AG09319 (cell line): Measurements from ENCODE around the gene PTPN6.

Source experiments
- DNase-seq: peaks from one replicate; pipeline ENCODE4 v3.0.0-alpha.2; 2010; ENCODE audit warnings: low read depth; ENCODE audit errors: extremely low read depth
- TF ChIP-seq, protein P1 (sequence below): IDR thresholded peaks from 2 replicates; pipeline ENCODE4 v1.5.1; 2011; ENCODE audit warnings: low read depth, mild to moderate bottlenecking, inconsistent platforms, low read length, moderate library complexity

The PTPN6 gene

DNA sequence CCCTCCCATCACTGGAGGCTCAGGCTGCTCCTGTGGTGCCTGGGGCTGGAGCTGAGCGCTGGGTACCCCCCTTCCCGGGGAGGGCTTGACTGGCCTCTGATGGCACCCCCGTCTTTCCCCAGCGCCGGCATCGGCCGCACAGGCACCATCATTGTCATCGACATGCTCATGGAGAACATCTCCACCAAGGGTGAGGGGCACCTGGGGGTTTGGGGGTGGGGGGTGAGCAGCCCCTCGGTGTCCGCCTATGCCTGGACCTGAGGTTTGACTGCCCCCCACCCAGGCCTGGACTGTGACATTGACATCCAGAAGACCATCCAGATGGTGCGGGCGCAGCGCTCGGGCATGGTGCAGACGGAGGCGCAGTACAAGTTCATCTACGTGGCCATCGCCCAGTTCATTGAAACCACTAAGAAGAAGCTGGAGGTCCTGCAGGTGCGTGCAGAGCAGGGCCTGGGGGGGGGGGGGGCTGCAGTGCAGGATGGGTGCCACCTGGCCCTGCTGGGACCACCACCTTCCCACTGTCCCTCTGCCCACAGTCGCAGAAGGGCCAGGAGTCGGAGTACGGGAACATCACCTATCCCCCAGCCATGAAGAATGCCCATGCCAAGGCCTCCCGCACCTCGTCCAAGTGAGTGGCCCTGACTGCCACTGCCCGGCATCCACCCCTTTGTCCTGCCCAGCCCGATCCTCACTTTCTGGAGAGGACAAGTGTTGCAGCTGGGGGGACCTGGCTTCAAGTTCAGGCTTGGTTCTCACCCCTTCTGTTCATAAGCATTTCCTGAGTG, 8.8 kb downstream of the PTPN6 start:
- no peak for DNase-seq
- TF ChIP-seq, protein P1, sequence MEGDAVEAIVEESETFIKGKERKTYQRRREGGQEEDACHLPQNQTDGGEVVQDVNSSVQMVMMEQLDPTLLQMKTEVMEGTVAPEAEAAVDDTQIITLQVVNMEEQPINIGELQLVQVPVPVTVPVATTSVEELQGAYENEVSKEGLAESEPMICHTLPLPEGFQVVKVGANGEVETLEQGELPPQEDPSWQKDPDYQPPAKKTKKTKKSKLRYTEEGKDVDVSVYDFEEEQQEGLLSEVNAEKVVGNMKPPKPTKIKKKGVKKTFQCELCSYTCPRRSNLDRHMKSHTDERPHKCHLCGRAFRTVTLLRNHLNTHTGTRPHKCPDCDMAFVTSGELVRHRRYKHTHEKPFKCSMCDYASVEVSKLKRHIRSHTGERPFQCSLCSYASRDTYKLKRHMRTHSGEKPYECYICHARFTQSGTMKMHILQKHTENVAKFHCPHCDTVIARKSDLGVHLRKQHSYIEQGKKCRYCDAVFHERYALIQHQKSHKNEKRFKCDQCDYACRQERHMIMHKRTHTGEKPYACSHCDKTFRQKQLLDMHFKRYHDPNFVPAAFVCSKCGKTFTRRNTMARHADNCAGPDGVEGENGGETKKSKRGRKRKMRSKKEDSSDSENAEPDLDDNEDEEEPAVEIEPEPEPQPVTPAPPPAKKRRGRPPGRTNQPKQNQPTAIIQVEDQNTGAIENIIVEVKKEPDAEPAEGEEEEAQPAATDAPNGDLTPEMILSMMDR: no peak

GRCh38 chr12:6960593-6961277, 9.6 kb downstream of the PTPN6 start:
- no peak for DNase-seq
- TF ChIP-seq, protein P1: peak; percentile 19

GRCh38 chr12:6961278-6961694, 10.1 kb downstream of the PTPN6 start:
- no peak for DNase-seq
- TF ChIP-seq, protein P1: no peak

GRCh38 chr12:6961695-6962284, 10.6 kb downstream of the PTPN6 start:
- TF ChIP-seq, protein P1: peak; percentile 59
- DNase-seq: peak; percentile 42

- TF ChIP-seq, protein P1: no peak
- DNase-seq: no peak
Observed at GRCh38 chr12:6962285-6963015, 11.3 kb downstream of the PTPN6 start.

- TF ChIP-seq, protein P1: no peak
- no peak for DNase-seq
Observed at GRCh38 chr12:6963016-6963731, 12.0 kb downstream of the PTPN6 start.
